MCF 10A (cell line): Measurements from ENCODE around the gene IQCH. TPM values are rescaled to one million over a fixed set of nuclear protein-coding genes. Genes with fewer than 3 reads are reported as not detected.

Source experiments
- BruUV-seq: library from RNA; stranded (reverse); fragments of 400-500 nt; replicated peaks from 2 replicates; lab custom pipeline; 2021; lab: Mats Ljungman, UMichigan
- CTCF ChIA-PET: fragments of 300-600 bp; sonication (Branson Sonifier 250); formaldehyde crosslinking; extraction: SDS; loops from one replicate; lab custom pipeline; 2021; ENCODE audit warnings: antibody characterized with exemption, inconsistent platforms; lab: Yijun Ruan, JAX
- POLR2A ChIA-PET: fragments of 300-600, 350-650 bp; sonication (Branson Sonifier 250); formaldehyde crosslinking; extraction: SDS; loops from one replicate; lab custom pipeline; 2020; ENCODE audit warnings: antibody characterized with exemption, inconsistent platforms; lab: Yijun Ruan, JAX
- DNase-seq: peaks from one replicate; pipeline ENCODE4 v3.0.0-alpha.2; 2018; ENCODE audit not compliant: unreplicated experiment
- H3K27ac Mint-ChIP-seq: one replicate; pipeline ENCODE4 v1.8.0; 2022; ENCODE audit warnings: mild to moderate bottlenecking, low read depth, mixed read lengths; ENCODE audit not compliant: unreplicated experiment
- H3K27me3 Mint-ChIP-seq: one replicate; pipeline ENCODE4 v1.8.0; 2022; ENCODE audit warnings: mixed read lengths; ENCODE audit not compliant: insufficient read depth, unreplicated experiment
- H3K36me3 Mint-ChIP-seq: one replicate; pipeline ENCODE4 v1.8.0; 2022; ENCODE audit warnings: mild to moderate bottlenecking, moderate library complexity, mixed read lengths; ENCODE audit not compliant: insufficient read depth, unreplicated experiment
- H3K4me1 Mint-ChIP-seq: one replicate; pipeline ENCODE4 v1.8.0; 2022; ENCODE audit warnings: mixed read lengths; ENCODE audit not compliant: insufficient read depth, unreplicated experiment
- H3K4me3 Mint-ChIP-seq: one replicate; pipeline ENCODE4 v1.8.0; 2022; ENCODE audit warnings: mild to moderate bottlenecking, moderate library complexity, mixed read lengths; ENCODE audit not compliant: unreplicated experiment
- H3K9me3 Mint-ChIP-seq: one replicate; pipeline ENCODE4 v1.8.0; 2022; ENCODE audit warnings: mixed read lengths; ENCODE audit not compliant: unreplicated experiment
- CTCF ChIP-seq: fragments of 200-600 bp; IDR thresholded peaks from one replicate; pipeline ENCODE4 v1.8.0; 2022; ENCODE audit warnings: antibody characterized with exemption, mild to moderate bottlenecking; ENCODE audit not compliant: unreplicated experiment
- intact Hi-C: fragments of 100-400 bp; cut with micrococcal nuclease; formaldehyde crosslinking; loops from 2 replicates; pipeline ENCODE4 v1.14.1; 2022
- total RNA-seq: library from RNA; stranded (reverse); gene quantifications from 2 replicates; pipeline ENCODE4 v1.2.3, GENCODE V29; 2022

IQCH gene
- total RNA-seq, 1 experiment from 2014 or later = 5.0 TPM

- intact Hi-C loops = loop anchor here (2.0 kb wide), 1 partner anchor 335 kb away; no protein-coding TSS in a partner anchor
- POLR2A ChIA-PET = interaction anchor here (1.2 to 4.9 kb wide), 2 partner anchors 18 to 39 kb away, joined by 3 to 46 read pairs; partner anchors contain the start of gene C15orf61
- H3K9me3 Mint-ChIP-seq = no peaks in the 10 kb centered on the region
These were observed 247.4 kb downstream of the IQCH start for GRCh38 chr15:67501836-67502461.

GRCh38 chr15:67504056-67504455 lies 249.5 kb downstream of the IQCH start:
- peaks cover 24% of the 10 kb centered on the region for H3K4me1 Mint-ChIP-seq
- no peak overlapping the region for H3K27ac Mint-ChIP-seq
- TF ChIP-seq CTCF = no peak
- no peaks in the 10 kb centered on the region for H3K9me3 Mint-ChIP-seq
- intact Hi-C loops = no loop called here
- H3K36me3 Mint-ChIP-seq = no peaks in the 10 kb centered on the region
- POLR2A ChIA-PET = interaction anchor here (1.7 to 4.9 kb wide), 2 partner anchors 16 to 38 kb away, joined by 6 to 46 read pairs; partner anchors contain the start of genes C15orf61 and MAP2K5
- CTCF ChIA-PET = interaction anchor here (0.9 to 3.5 kb wide), 3 partner anchors 47 to 332 kb away, joined by 3 to 13 read pairs (median 4); no protein-coding TSS in a partner anchor
- no peaks in the 10 kb centered on the region for H3K27me3 Mint-ChIP-seq
- no peak for DNase-seq
- no TSS peak for BruUV-seq
- H3K4me3 Mint-ChIP-seq = no peak overlapping the region

More at GRCh38 chr15:67501836-67502461, 247.4 kb downstream of the IQCH start:
- Mint-ChIP-seq H3K4me3 (peak overlapping the region; percentile 49), H3K36me3 (no peaks in the 10 kb centered on the region), H3K4me1 (peaks cover 18% of the 10 kb centered on the region), H3K27me3 (no peaks in the 10 kb centered on the region), H3K27ac (no peak overlapping the region)
- CTCF ChIA-PET = interaction anchor here (0.6 to 3.5 kb wide), 7 partner anchors 12 to 334 kb away, joined by 3 to 13 read pairs (median 4); partner anchors contain the start of gene C15orf61
- TF ChIP-seq CTCF = no peak
- DNase-seq = no peak
- BruUV-seq = no TSS peak

GRCh38 chr15:67504796-67505195 lies 250.2 kb downstream of the IQCH start:
- CTCF ChIA-PET = interaction anchor here (1.1 kb wide), 1 partner anchor 72 kb away, joined by 4 read pairs; no protein-coding TSS in a partner anchor
- H3K27me3 Mint-ChIP-seq = no peaks in the 10 kb centered on the region
- no peak overlapping the region for H3K4me3 Mint-ChIP-seq
- intact Hi-C loops = no loop called here
- H3K36me3 Mint-ChIP-seq = no peaks in the 10 kb centered on the region
- peaks cover 24% of the 10 kb centered on the region for H3K4me1 Mint-ChIP-seq
- H3K9me3 Mint-ChIP-seq = no peaks in the 10 kb centered on the region
- no peak for TF ChIP-seq CTCF
- peak; percentile 48 for DNase-seq
- POLR2A ChIA-PET = interaction anchor here (1.7 to 4.9 kb wide), 2 partner anchors 15 to 37 kb away, joined by 6 to 46 read pairs; partner anchors contain the start of genes C15orf61 and MAP2K5
- no TSS peak for BruUV-seq
- H3K27ac Mint-ChIP-seq = peak overlapping the region; percentile 61
